Retinal pigment epithelial cell (primary cell): ENCODE measurements around the gene CROCC2.

Experiments used
- DNase-seq: peaks from one replicate; pipeline ENCODE4 v3.0.0-alpha.2; 2010; ENCODE audit warnings: low read depth
- H3K4me3 ChIP-seq: 2 replicates; pipeline ENCODE4 v1.5.1; 2011; ENCODE audit warnings: mild to moderate bottlenecking, low read length, control low read depth, moderate library complexity
- CTCF ChIP-seq: conservative IDR thresholded peaks from 2 replicates; pipeline ENCODE4 v1.5.1; 2011; ENCODE audit warnings: low read depth, low read length, control low read depth, inconsistent platforms

The CROCC2 gene

GRCh38 chr2:241034490-241035141 lies 128.5 kb downstream of the CROCC2 start:
- DNase-seq, result no peak
- TF ChIP-seq CTCF, result no peak
- no peak overlapping the region for H3K4me3 ChIP-seq

DNA sequence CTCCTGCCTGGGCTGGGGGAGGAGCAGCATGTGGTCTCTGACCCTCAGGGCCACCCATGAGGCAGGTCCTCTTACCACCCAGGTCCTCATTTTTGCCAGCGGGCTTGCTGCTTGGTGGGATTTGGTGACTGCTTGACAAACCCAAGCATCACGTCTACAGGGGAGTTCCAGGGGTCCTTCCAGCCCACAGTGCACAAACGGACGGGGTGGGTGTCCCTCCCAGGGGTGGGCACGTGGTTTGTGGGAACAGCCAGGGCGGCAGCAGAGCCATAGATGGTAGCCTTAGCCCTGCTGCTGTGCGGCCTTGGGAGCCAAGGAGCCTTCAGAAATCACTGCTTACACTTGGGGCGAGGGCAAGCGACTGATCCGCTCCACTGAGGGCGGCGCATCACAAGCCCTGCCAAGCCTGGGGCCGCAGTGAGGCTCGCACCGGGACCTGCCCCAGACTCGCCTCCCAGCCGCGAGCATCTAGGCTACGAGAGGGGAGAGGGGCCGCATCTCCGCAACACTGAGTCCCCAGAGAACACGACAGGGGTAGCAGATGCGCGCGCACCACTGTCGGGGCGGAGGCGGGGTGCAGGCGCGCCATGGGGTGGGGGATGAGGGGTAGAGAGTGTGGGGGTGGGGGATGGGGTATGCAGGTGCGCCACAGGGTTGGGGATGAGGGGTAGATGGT lies 129.1 kb downstream of the CROCC2 start:
- no peak overlapping the region for H3K4me3 ChIP-seq
- no peak for TF ChIP-seq CTCF
- no peak for DNase-seq

DNA sequence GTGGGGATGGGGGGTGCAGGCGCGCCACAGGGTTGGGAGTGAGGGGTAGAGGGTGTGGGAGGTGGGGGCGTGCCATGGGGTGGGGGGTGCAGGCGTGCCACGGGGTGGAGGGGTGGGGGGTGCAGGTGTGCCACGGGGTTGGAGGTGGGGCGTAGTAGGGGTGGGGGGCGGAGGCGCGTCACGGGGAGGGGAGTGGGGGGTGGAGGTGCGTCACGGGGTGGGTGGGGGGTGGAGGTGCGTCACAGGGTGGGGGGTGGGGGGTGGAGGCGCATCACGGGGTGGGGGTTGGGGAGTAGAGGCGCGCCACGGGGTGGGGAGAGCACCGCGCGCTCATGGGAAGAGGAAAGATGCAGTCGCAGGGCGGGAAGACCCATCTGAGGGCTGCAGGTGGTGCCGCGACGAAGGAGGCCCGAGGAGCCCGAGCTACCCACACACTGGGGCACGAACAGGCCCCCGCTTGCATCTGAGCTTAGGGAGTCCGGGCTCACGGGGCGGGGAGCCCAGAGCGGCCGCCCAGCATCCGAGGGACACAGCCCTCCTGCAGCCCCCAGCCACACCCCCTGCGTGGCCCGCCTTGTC lies 129.8 kb downstream of the CROCC2 start:
- DNase-seq, result no peak
- TF ChIP-seq CTCF, result no peak
- H3K4me3 ChIP-seq, result peak overlapping the region; percentile 14

- TF ChIP-seq CTCF, result no peak
- H3K4me3 ChIP-seq, result peak overlapping the region; percentile 14
- DNase-seq, result no peak
Observed at GRCh38 chr2:241036397-241036963, 130.3 kb downstream of the CROCC2 start.

GRCh38 chr2:241036964-241037421 lies 130.9 kb downstream of the CROCC2 start:
- no peak for DNase-seq
- no peak overlapping the region for H3K4me3 ChIP-seq
- no peak for TF ChIP-seq CTCF

DNA sequence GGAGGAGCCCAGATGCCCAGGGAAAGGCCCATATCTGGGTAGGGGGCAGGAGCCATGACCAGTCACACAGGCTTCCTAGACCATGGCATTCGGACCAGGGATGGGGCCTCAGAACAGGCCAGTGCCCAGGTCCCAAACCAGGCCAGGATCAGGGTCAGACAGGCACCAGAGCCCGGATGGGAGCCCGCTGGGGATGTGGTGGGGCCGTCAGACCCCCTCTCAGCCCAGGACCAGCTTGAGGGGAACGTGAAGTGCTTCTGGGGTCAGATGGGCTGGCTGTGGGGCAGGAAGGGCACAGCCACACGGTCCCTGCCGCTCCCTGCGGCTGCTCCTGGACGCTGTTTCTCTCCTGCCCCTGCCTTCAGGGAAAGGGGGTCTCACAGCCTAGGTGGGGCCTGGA lies 131.4 kb downstream of the CROCC2 start:
- DNase-seq, result no peak
- H3K4me3 ChIP-seq, result no peak overlapping the region
- no peak for TF ChIP-seq CTCF
